HEK293 (cell line): ENCODE data around the gene CTBP2.
A peak's percentile ranks its signal among the peaks of the same experiment; 100 is the strongest.

Source experiments
- CTCF ChIA-PET: fragments of 350-600 bp; formaldehyde crosslinking; extraction: SDS; loops from one replicate; lab custom pipeline; 2021; ENCODE audit warnings: antibody characterized with exemption; lab: Yijun Ruan, JAX
- POLR2A ChIA-PET: fragments of 300-600 bp; formaldehyde crosslinking; extraction: SDS; loops from one replicate; lab custom pipeline; 2020; ENCODE audit warnings: antibody characterized with exemption, inconsistent platforms; lab: Yijun Ruan, JAX
- H3K27ac ChIP-seq: fragments of 200-500 bp; sonication (Bioruptor generic); 2 replicates; pipeline ENCODE4 v1.5.1; 2014; ENCODE audit warnings: low read depth, low read length, control low read depth, inconsistent platforms; ENCODE audit errors: extremely low read depth
- H3K36me3 ChIP-seq, 2 experiments: fragments of 200-500 bp in 1 of 2; sonication (Bioruptor generic) in 1 of 2; 1 replicate in 1 of 2; 2 replicates in 1 of 2; pipeline ENCODE4 v1.5.1; 2014 to 2017; ENCODE audit warnings: inconsistent platforms in 2 of 2, low read length in 2 of 2; ENCODE audit not compliant: control insufficient read depth in 2 of 2, insufficient read depth in 1 of 2
- H3K4me1 ChIP-seq: fragments of 200-500 bp; sonication (Bioruptor generic); 2 replicates; pipeline ENCODE4 v1.5.1; 2014; ENCODE audit warnings: mild to moderate bottlenecking, low read length, inconsistent platforms; ENCODE audit not compliant: control insufficient read depth, insufficient read depth
- H3K4me3 ChIP-seq: 2 replicates; pipeline ENCODE4 v1.5.1; 2011; ENCODE audit warnings: low read depth, mild to moderate bottlenecking, control low read depth, low read length, moderate library complexity
- H3K9me3 ChIP-seq: fragments of 200-500 bp; sonication (Bioruptor generic); 2 replicates; pipeline ENCODE4 v1.5.1; 2014; ENCODE audit warnings: low read depth, low read length, inconsistent platforms; ENCODE audit not compliant: control insufficient read depth, insufficient read depth
- PRDM4 ChIP-seq: fragments of 450-650 bp; formaldehyde crosslinking; IDR thresholded peaks from 2 replicates; pipeline ENCODE4 v1.5.1; 2017; ENCODE audit warnings: missing biosample characterization, missing genetic modification characterization
- PRDM6 ChIP-seq: fragments of 450-650 bp; formaldehyde crosslinking; IDR thresholded peaks from 2 replicates; pipeline ENCODE4 v1.5.1; 2017; ENCODE audit warnings: missing biosample characterization, missing genetic modification characterization
- SALL2 ChIP-seq: fragments of 450-650 bp; formaldehyde crosslinking; IDR thresholded peaks from 2 replicates; pipeline ENCODE4 v1.5.0; 2017; ENCODE audit warnings: missing biosample characterization, mild to moderate bottlenecking, missing genetic modification characterization, borderline replicate concordance
- SETDB1 ChIP-seq: IDR thresholded peaks from one replicate; pipeline ENCODE4 v1.6.1; 2017; ENCODE audit warnings: mild to moderate bottlenecking, low read length, moderate library complexity, mixed read lengths; ENCODE audit not compliant: insufficient read length
- SP7 ChIP-seq: fragments of 450-650 bp; formaldehyde crosslinking; IDR thresholded peaks from 2 replicates; pipeline ENCODE4 v1.5.1; 2016; ENCODE audit warnings: missing biosample characterization, missing genetic modification characterization
- ZFP37 ChIP-seq: fragments of 450-650 bp; formaldehyde crosslinking; IDR thresholded peaks from 2 replicates; pipeline ENCODE4 v1.5.1; 2016; ENCODE audit warnings: missing biosample characterization, missing genetic modification characterization
- ZNF16 ChIP-seq: fragments of 450-650 bp; formaldehyde crosslinking; IDR thresholded peaks from 2 replicates; pipeline ENCODE4 v1.5.1; 2016; ENCODE audit warnings: low read depth, missing biosample characterization, missing genetic modification characterization
- ZNF18 ChIP-seq: fragments of 450-650 bp; formaldehyde crosslinking; IDR thresholded peaks from 2 replicates; pipeline ENCODE4 v1.5.1; 2016; ENCODE audit warnings: missing biosample characterization, missing genetic modification characterization
- ZNF548 ChIP-seq: fragments of 450-650 bp; formaldehyde crosslinking; IDR thresholded peaks from 2 replicates; pipeline ENCODE4 v1.5.1; 2016; ENCODE audit warnings: missing biosample characterization, missing genetic modification characterization
- ZNF571 ChIP-seq: fragments of 450-650 bp; formaldehyde crosslinking; IDR thresholded peaks from 2 replicates; pipeline ENCODE4 v1.5.0; 2017; ENCODE audit warnings: missing biosample characterization, missing genetic modification characterization
- ZNF626 ChIP-seq: fragments of 450-650 bp; sonication (Bioruptor Pico); formaldehyde crosslinking; IDR thresholded peaks from 2 replicates; pipeline ENCODE4 v1.5.1; 2018; ENCODE audit warnings: missing biosample characterization, missing genetic modification characterization, inconsistent platforms
- ZNF670 ChIP-seq: fragments of 450-650 bp; formaldehyde crosslinking; IDR thresholded peaks from 2 replicates; pipeline ENCODE4 v1.5.1; 2016; ENCODE audit warnings: missing biosample characterization, missing genetic modification characterization, low read depth
- ZNF707 ChIP-seq: fragments of 450-650 bp; formaldehyde crosslinking; IDR thresholded peaks from 2 replicates; pipeline ENCODE4 v1.5.1; 2016; ENCODE audit warnings: missing biosample characterization, missing genetic modification characterization
- ZNF768 ChIP-seq: fragments of 450-650 bp; formaldehyde crosslinking; IDR thresholded peaks from 2 replicates; pipeline ENCODE4 v1.5.1; 2018; ENCODE audit warnings: missing biosample characterization, mild to moderate bottlenecking, missing genetic modification characterization
- ZNF837 ChIP-seq: fragments of 450-650 bp; formaldehyde crosslinking; IDR thresholded peaks from 2 replicates; pipeline ENCODE4 v1.5.1; 2016; ENCODE audit warnings: missing biosample characterization, missing genetic modification characterization
- ZSCAN23 ChIP-seq: fragments of 450-650 bp; formaldehyde crosslinking; IDR thresholded peaks from 2 replicates; pipeline ENCODE4 v1.5.1; 2016; ENCODE audit warnings: missing biosample characterization, missing genetic modification characterization
- ZSCAN30 ChIP-seq: fragments of 450-650 bp; IDR thresholded peaks from 2 replicates; pipeline ENCODE4 v1.5.1; 2018; ENCODE audit warnings: missing biosample characterization, mild to moderate bottlenecking, missing genetic modification characterization, moderate library complexity

The CTBP2 gene

GRCh38 chr10:124957404-124957947, 202.9 kb downstream of the CTBP2 start:
- no peak for TF ChIP-seq ZNF571 (tag by site-specific recombination)
- no peak for TF ChIP-seq ZNF18 (tag by site-specific recombination)
- no peak for TF ChIP-seq ZSCAN30
- no peak for TF ChIP-seq ZNF16 (tag by site-specific recombination)
- TF ChIP-seq PRDM4 (tag by site-specific recombination) = no peak
- TF ChIP-seq ZNF768 (tag by site-specific recombination) = no peak
- no peak for TF ChIP-seq ZSCAN23 (tag by site-specific recombination)
- ChIA-PET POLR2A (interaction anchor here (0.7 kb wide), 1 partner anchor 113 kb away, joined by 3 read pairs; no protein-coding TSS in a partner anchor), CTCF (no interaction called here)
- no peaks in the 10 kb centered on the region; a peak in 1 of 3 replicates for H3K36me3 ChIP-seq
- H3K9me3 ChIP-seq = no peaks in the 10 kb centered on the region
- H3K27ac ChIP-seq = no peak overlapping the region
- H3K4me3 ChIP-seq = no peak overlapping the region
- H3K4me1 ChIP-seq = peaks cover 24% of the 10 kb centered on the region

- Histone ChIP-seq H3K27ac (no peak overlapping the region), H3K36me3 (no peaks in the 10 kb centered on the region; a peak in 1 of 3 replicates), H3K4me1 (peaks cover 23% of the 10 kb centered on the region), H3K4me3 (no peak overlapping the region), H3K9me3 (no peaks in the 10 kb centered on the region)
- TF ChIP-seq ZNF548 (tag by site-specific recombination) (no peak), ZNF707 (tag by site-specific recombination) (no peak), PRDM6 (tag by site-specific recombination) (peak; percentile 11; the same call in 1 of the 2 replicates), SP7 (tag by site-specific recombination) (peak; percentile 76)
- POLR2A ChIA-PET = no interaction called here
- CTCF ChIA-PET = no interaction called here
Observed at GRCh38 chr10:124956764-124957163, 203.6 kb downstream of the CTBP2 start.

GRCh38 chr10:124955868-124956267, 204.5 kb downstream of the CTBP2 start:
- H3K4me1 ChIP-seq = peaks cover 23% of the 10 kb centered on the region
- H3K4me3 ChIP-seq = no peak overlapping the region
- POLR2A ChIA-PET = no interaction called here
- no peak for TF ChIP-seq ZNF837
- TF ChIP-seq SALL2 (tag by site-specific recombination) = no peak
- TF ChIP-seq ZFP37 = no peak
- TF ChIP-seq ZNF670 (tag by site-specific recombination) = no peak
- TF ChIP-seq PRDM6 (tag by site-specific recombination) = 0 out of 2 replicates have a peak, but pooled peaks have one; percentile 4
- no peak for TF ChIP-seq SETDB1
- no peak for TF ChIP-seq ZNF626 (tag by site-specific recombination)
- H3K36me3 ChIP-seq = no peaks in the 10 kb centered on the region; a peak in 1 of 3 replicates
- H3K9me3 ChIP-seq = no peaks in the 10 kb centered on the region
- CTCF ChIA-PET = interaction anchor here (0.6 kb wide), 1 partner anchor 216 kb away, joined by 4 read pairs; no protein-coding TSS in a partner anchor
- H3K27ac ChIP-seq = no peak overlapping the region
